ENCODE data around the gene ADAMTSL3.

ADAMTSL3 gene

GRCh38 chr15:83980637-83981036 is 326.7 kb downstream of the ADAMTSL3 start:
- no peak for DNase-seq (ENCODE audit: low read depth)

- no peak for DNase-seq (ENCODE audit: low read depth)
These were observed 328.8 kb downstream of the ADAMTSL3 start for GRCh38 chr15:83982748-83983147.

GRCh38 chr15:83983634-83984458 is 329.9 kb downstream of the ADAMTSL3 start:
- DNase-seq (ENCODE audit: low read depth), result no peak

- no peak for DNase-seq (ENCODE audit: low read depth)
These were observed 330.7 kb downstream of the ADAMTSL3 start for GRCh38 chr15:83984601-83985000.

- no peak for DNase-seq (ENCODE audit: low read depth)
These were observed 337.2 kb downstream of the ADAMTSL3 start for GRCh38 chr15:83991163-83991562.

- DNase-seq (ENCODE audit: low read depth), result no peak
These were observed 338.6 kb downstream of the ADAMTSL3 start for GRCh38 chr15:83992324-83993031.

GRCh38 chr15:83993591-83993990 is 339.7 kb downstream of the ADAMTSL3 start:
- no peak for DNase-seq (ENCODE audit: low read depth)

GRCh38 chr15:83998486-83998885 is 344.6 kb downstream of the ADAMTSL3 start:
- no peak for DNase-seq (ENCODE audit: low read depth)

GRCh38 chr15:83999396-84000135 is 345.6 kb downstream of the ADAMTSL3 start:
- DNase-seq (ENCODE audit: low read depth), result no peak

- no peak for DNase-seq (ENCODE audit: low read depth)
These were observed 347.1 kb downstream of the ADAMTSL3 start for GRCh38 chr15:84001037-84001436.

- DNase-seq (ENCODE audit: low read depth), result no peak
These were observed 347.7 kb downstream of the ADAMTSL3 start for GRCh38 chr15:84001655-84002054.

- no peak for DNase-seq (ENCODE audit: low read depth)
These were observed 350.0 kb downstream of the ADAMTSL3 start for GRCh38 chr15:84003791-84004503.

GRCh38 chr15:84006421-84006820 is 352.5 kb downstream of the ADAMTSL3 start:
- DNase-seq (ENCODE audit: low read depth), result no peak

GRCh38 chr15:84009616-84010015 is 355.7 kb downstream of the ADAMTSL3 start:
- DNase-seq (ENCODE audit: low read depth), result no peak

GRCh38 chr15:84010246-84010645 is 356.3 kb downstream of the ADAMTSL3 start:
- DNase-seq (ENCODE audit: low read depth), result no peak

GRCh38 chr15:84016371-84016770 is 362.4 kb downstream of the ADAMTSL3 start:
- DNase-seq (ENCODE audit: low read depth), result no peak

- no peak for DNase-seq (ENCODE audit: low read depth)
These were observed 368.6 kb downstream of the ADAMTSL3 start for GRCh38 chr15:84022516-84022915.

- DNase-seq (ENCODE audit: low read depth), result peak; percentile 13
These were observed 369.7 kb downstream of the ADAMTSL3 start for GRCh38 chr15:84023636-84024035.

GRCh38 chr15:84033793-84034553 is 380.1 kb downstream of the ADAMTSL3 start:
- no peak for DNase-seq (ENCODE audit: low read depth)

GRCh38 chr15:84034578-84035398 is 380.9 kb downstream of the ADAMTSL3 start:
- DNase-seq (ENCODE audit: low read depth), result no peak
